ENCODE measurements around the gene ACADVL. TPM values are rescaled to one million over a fixed set of nuclear protein-coding genes. Genes with fewer than 3 reads are reported as not detected.

The ACADVL gene
- total RNA-seq, 4 donors from 2014 or later = 677 to 996 (median 722) TPM

DNA sequence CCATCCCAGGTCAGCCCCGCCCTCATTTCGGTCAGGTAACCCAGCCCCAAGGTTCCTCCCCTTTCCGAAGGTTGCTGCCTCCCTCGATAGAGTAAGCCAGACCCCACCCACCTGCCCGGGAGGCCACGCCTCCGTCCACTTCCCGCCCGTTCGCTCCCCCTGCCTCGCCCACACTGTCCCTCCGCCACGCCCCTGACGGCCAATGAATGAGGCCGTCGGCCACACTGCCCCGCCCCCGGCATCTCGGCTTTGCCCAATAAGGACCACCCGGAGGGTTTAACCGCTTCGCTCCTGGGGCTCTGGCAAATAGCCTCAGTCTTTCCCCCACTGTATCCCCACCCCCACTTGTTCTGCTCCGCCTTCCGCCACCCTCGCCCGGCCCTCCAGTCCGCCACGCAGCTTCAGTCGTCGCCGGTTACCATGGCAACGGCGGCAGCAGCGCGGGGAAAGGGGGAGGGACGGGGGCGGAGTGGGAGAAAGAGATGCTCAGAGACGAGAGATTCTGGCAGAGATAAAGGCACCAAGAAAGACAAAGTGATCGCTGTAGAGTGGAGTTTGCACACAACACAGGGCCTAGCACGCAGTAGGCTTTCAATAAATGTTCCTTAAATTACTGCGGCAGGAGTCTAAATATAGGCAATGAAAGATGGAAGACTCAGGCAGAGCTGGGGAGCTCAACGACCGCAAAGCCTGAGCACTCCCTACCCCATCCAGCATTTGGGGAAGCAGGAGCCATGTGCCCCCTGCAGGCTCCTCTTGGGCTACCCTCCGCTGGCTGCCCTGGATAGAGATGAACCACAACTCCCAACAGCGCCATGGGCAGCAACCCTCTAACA lies 5.2 kb upstream of the ACADVL start:
- no peak for TF ChIP-seq CTCF (IDR thresholded peaks at IDR 0.05)
- ATAC-seq (ENCODE audit: low FRiP score) (peak; percentile 84), DNase-seq (ENCODE audit: low spot score) (peak; percentile 92)

DNA sequence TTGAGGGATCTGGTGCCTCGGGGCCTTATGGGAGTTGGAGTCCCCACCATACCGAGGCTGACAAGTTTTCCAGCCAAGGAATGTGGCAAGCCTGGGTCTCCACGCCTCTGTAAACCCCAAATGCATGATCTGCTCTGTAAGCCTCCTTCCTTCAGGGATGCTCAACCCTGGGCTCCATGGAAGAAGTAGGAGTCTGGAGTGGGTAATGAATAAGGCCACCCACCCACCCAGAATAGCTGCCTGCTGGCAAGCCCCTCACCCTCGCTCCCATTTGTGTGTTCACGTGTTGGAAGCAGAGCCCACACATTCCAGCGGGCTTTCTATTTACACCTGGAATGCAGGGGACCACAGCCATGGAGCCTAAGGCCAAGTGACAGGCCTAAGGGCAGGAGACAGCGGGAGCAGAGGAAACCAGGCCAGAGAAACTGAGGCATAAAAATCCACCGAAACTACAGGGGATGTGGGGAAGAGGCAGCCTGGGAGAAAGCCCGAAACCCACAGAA lies 4.6 kb upstream of the ACADVL start:
- ATAC-seq (ENCODE audit: low FRiP score) = no peak
- TF ChIP-seq CTCF (IDR thresholded peaks at IDR 0.05) = no peak
- peak; percentile 80 for DNase-seq (ENCODE audit: low spot score)

DNA sequence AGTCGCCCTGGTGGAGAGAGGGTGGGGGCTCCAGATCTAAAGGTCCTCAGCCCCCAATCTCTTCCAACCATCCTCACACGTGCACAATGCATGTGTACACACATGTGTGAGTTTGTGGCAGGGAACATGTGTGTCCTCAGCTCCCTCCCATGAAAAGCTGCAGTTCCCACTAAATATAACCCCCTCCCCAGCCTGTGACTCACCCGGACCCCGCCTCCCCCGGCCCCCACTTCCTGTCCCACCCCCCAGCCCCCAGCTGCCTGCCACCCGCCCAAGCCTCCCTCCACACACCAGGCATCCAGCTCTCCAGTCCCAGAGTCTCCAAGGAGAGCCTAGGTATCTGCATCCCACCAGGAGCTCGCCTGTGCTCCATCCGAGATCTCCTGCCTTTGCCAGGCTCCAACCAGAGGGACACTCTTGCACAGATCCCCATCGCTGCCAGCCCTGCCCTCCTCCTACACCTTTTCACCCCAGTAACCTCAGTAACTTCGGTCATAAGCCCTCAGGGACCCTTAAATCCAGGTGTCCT lies 4.0 kb upstream of the ACADVL start:
- TF ChIP-seq CTCF (IDR thresholded peaks at IDR 0.05) = no peak
- ATAC-seq (ENCODE audit: low FRiP score) (no peak), DNase-seq (ENCODE audit: low spot score) (no peak)

- no peak for TF ChIP-seq CTCF (IDR thresholded peaks at IDR 0.05)
- ATAC-seq (ENCODE audit: low FRiP score) (no peak), DNase-seq (ENCODE audit: low spot score) (no peak)
These were observed 3.3 kb upstream of the ACADVL start for GRCh38 chr17:7216242-7217112.

DNA sequence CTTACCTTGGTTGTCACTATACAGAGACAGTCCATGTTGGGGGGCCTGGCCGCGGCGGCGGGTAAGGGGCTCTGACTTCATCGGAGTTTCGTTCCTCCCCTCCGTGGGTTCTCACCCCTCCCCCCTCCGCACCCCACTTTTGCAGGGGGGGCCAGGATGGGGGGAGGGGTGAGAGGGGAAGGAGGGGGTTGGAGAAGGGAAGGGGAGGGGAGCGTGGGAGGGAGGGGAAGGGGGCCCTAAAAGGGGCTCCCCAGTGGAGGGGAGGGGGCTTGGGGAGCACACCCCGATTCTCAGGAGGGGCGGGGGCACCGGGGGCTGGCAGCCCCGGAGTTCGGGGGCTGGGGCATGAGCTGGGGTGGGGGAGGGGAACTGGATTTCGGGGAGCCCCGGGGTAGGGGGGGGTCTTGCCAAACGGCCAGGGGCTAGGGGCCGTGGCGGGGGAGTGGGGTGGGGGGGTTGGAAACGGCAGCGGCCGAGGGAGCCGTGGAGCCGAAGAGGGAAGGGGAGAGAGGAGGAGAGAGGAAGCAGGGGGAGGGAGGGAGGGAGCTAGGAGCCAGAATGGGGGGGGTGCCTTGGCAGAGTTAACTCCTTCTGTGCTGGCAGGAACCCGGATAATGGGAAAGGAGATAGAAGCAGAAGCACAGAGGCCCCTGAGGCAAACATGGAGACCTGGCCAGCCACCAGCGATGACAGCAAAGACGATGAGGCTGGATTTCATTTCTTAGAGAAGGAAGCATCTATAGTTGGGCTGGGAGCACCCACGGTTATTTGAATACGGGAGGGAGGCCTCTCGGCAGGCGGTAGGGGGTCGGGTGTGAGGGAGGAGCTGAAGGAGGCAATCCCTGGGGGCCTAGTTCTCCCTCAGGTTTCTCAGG lies 2.4 kb upstream of the ACADVL start:
- DNase-seq (ENCODE audit: low spot score) (no peak), ATAC-seq (ENCODE audit: low FRiP score) (no peak)
- no peak for TF ChIP-seq CTCF (IDR thresholded peaks at IDR 0.05)

DNA sequence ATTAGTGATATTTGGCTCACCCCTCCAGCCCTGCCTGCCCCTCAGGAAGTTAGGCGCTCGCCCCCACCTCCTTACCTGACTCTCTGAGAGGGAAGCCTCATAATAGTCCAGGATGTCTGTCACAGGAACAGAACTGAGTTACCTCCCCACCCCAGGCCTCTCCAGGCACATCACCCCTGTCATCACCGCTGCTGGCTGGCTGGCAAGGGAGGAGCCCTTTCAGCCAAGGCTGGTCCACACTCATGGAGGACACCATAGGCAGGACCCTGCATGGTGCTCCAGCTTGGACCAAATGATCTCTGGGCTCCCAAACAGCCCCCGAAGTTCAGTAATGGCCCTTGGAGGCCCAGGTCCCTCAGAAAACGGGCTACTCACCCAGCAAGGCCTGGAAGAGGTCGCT lies 1.6 kb upstream of the ACADVL start:
- ATAC-seq (ENCODE audit: low FRiP score) (no peak), DNase-seq (ENCODE audit: low spot score) (no peak)
- no peak for TF ChIP-seq CTCF (IDR thresholded peaks at IDR 0.05)
